Ishikawa (cell line): ENCODE measurements around the gene TBC1D14.

Experiments used
- CEBPB ChIP-seq: IDR thresholded peaks from 2 replicates; pipeline ENCODE4 v1.6.1; 2012
- CREB1 ChIP-seq: IDR thresholded peaks from 2 replicates; pipeline ENCODE4 v1.6.1; 2012; ENCODE audit warnings: low read depth
- EGR1 ChIP-seq: IDR thresholded peaks from 2 replicates; pipeline ENCODE4 v1.6.1; 2012
- EP300 ChIP-seq: IDR thresholded peaks from 2 replicates; pipeline ENCODE4 v1.6.1; 2012; ENCODE audit warnings: borderline replicate concordance
- FOXM1 ChIP-seq: IDR thresholded peaks from 2 replicates; pipeline ENCODE4 v1.6.1; 2012; ENCODE audit warnings: low read depth, borderline replicate concordance
- MAX ChIP-seq: IDR thresholded peaks from 2 replicates; pipeline ENCODE4 v1.6.1; 2012
- NFIC ChIP-seq: IDR thresholded peaks from 2 replicates; pipeline ENCODE4 v1.6.1; 2012
- RAD21 ChIP-seq: IDR thresholded peaks from 2 replicates; pipeline ENCODE4 v1.6.1; 2012; ENCODE audit warnings: low read depth
- REST ChIP-seq: IDR thresholded peaks from 2 replicates; pipeline ENCODE4 v1.6.1; 2012; ENCODE audit warnings: low read depth, mild to moderate bottlenecking
- TAF1 ChIP-seq: IDR thresholded peaks from 2 replicates; pipeline ENCODE4 v1.6.1; 2012; ENCODE audit warnings: low read depth, mild to moderate bottlenecking
- TCF12 ChIP-seq: IDR thresholded peaks from 2 replicates; pipeline ENCODE4 v1.6.1; 2012; ENCODE audit warnings: low read depth
- TEAD4 ChIP-seq: IDR thresholded peaks from 2 replicates; pipeline ENCODE4 v1.6.1; 2012
- USF1 ChIP-seq: IDR thresholded peaks from 2 replicates; pipeline ENCODE4 v1.6.1; 2012
- YY1 ChIP-seq: IDR thresholded peaks from 2 replicates; pipeline ENCODE4 v1.6.1; 2012; ENCODE audit warnings: low read depth
- ZBTB7A ChIP-seq: IDR thresholded peaks from 2 replicates; pipeline ENCODE4 v1.6.1; 2012; ENCODE audit warnings: low read depth

Gene TBC1D14

GRCh38 chr4:7015383-7016035 lies 105.9 kb downstream of the TBC1D14 start:
- no peak for TF ChIP-seq EGR1
- no peak for TF ChIP-seq REST
- no peak for TF ChIP-seq EP300
- TF ChIP-seq CREB1: no peak
- TF ChIP-seq CEBPB: no peak
- no peak for TF ChIP-seq ZBTB7A
- no peak for TF ChIP-seq MAX
- no peak for TF ChIP-seq RAD21
- no peak for TF ChIP-seq USF1
- TF ChIP-seq TAF1: no peak
- TF ChIP-seq TCF12: no peak
- no peak for TF ChIP-seq NFIC
- no peak for TF ChIP-seq YY1
- no peak for TF ChIP-seq FOXM1
- no peak for TF ChIP-seq TEAD4

- TF ChIP-seq EP300 (no peak), MAX (no peak), YY1 (no peak), EGR1 (no peak), ZBTB7A (no peak), TAF1 (no peak), USF1 (no peak), TCF12 (no peak), RAD21 (no peak), CEBPB (no peak), FOXM1 (no peak)
These were observed 106.5 kb downstream of the TBC1D14 start for GRCh38 chr4:7016086-7016485.

- no peak for TF ChIP-seq NFIC
- TF ChIP-seq REST: no peak
- no peak for TF ChIP-seq CEBPB
- no peak for TF ChIP-seq TEAD4
- TF ChIP-seq MAX: no peak
- TF ChIP-seq EP300: no peak
- no peak for TF ChIP-seq EGR1
- TF ChIP-seq ZBTB7A: no peak
- TF ChIP-seq YY1: no peak
- no peak for TF ChIP-seq TCF12
- TF ChIP-seq FOXM1: no peak
- no peak for TF ChIP-seq CREB1
- no peak for TF ChIP-seq RAD21
These were observed 106.9 kb downstream of the TBC1D14 start for GRCh38 chr4:7016512-7016911.

GRCh38 chr4:7017446-7018048 lies 107.9 kb downstream of the TBC1D14 start:
- no peak for TF ChIP-seq EGR1

GRCh38 chr4:7018281-7018680 lies 108.7 kb downstream of the TBC1D14 start:
- TF ChIP-seq RAD21: no peak
- TF ChIP-seq TEAD4: no peak
- TF ChIP-seq NFIC: no peak
- TF ChIP-seq ZBTB7A: no peak
- TF ChIP-seq EGR1: no peak
- TF ChIP-seq REST: no peak
- TF ChIP-seq TCF12: no peak
- TF ChIP-seq USF1: no peak
- no peak for TF ChIP-seq YY1
- no peak for TF ChIP-seq CREB1
- no peak for TF ChIP-seq FOXM1
- TF ChIP-seq EP300: no peak
- TF ChIP-seq MAX: no peak
- no peak for TF ChIP-seq TAF1
